A673 (cell line): ENCODE data around the gene TP53. TPM values are rescaled to one million over a fixed set of nuclear protein-coding genes. Genes with fewer than 3 reads are reported as not detected.

ENCODE experiments used
- BruUV-seq: library from RNA; stranded (reverse); fragments of 400-500 nt; replicated peaks from 2 replicates; lab custom pipeline; 2021; lab: Mats Ljungman, UMichigan
- CTCF ChIA-PET: fragments of 300-600 bp; sonication (Branson Sonifier 250); formaldehyde crosslinking; loops from one replicate; lab custom pipeline; 2022; ENCODE audit warnings: antibody characterized with exemption; lab: Charles Lee
- POLR2A ChIA-PET: fragments of 300-600 bp; sonication (Branson Sonifier 250); formaldehyde crosslinking; loops from one replicate; lab custom pipeline; 2022; ENCODE audit warnings: antibody characterized with exemption; ENCODE audit not compliant: low non-redundant PET; lab: Charles Lee
- DNase-seq: peaks from one replicate; pipeline ENCODE4 v3.0.0-alpha.2; 2015; ENCODE audit warnings: low spot score
- H3K27ac ChIP-seq: fragments of 200-600 bp; sonication (generic); 2 replicates; pipeline ENCODE4 v1.5.1; 2016; ENCODE audit warnings: mixed run types, low read depth, mild to moderate bottlenecking, mixed read lengths, antibody characterized with exemption, low read length; ENCODE audit not compliant: poor library complexity, severe bottlenecking
- H3K27me3 ChIP-seq: fragments of 200-600 bp; sonication (generic); replicated peaks from 2 replicates; pipeline ENCODE4 v1.6.1; 2017; ENCODE audit warnings: mixed run types, low read depth, mild to moderate bottlenecking, mixed read lengths, antibody characterized with exemption, low read length; ENCODE audit not compliant: insufficient read depth, poor library complexity
- H3K36me3 ChIP-seq: fragments of 200-600 bp; sonication (generic); 2 replicates; pipeline ENCODE4 v1.6.1; 2016; ENCODE audit warnings: mixed run types, mild to moderate bottlenecking, mixed read lengths, antibody characterized with exemption, low read length; ENCODE audit not compliant: insufficient read depth, poor library complexity, severe bottlenecking
- H3K4me1 ChIP-seq: fragments of 200-600 bp; sonication (generic); 2 replicates; pipeline ENCODE4 v1.6.1; 2017; ENCODE audit warnings: mixed run types, mild to moderate bottlenecking, mixed read lengths, antibody characterized with exemption, low read length; ENCODE audit not compliant: insufficient read depth, poor library complexity, severe bottlenecking
- H3K4me3 ChIP-seq: fragments of 200-600 bp; sonication (generic); 2 replicates; pipeline ENCODE4 v1.5.1; 2016; ENCODE audit warnings: low read depth, mixed run types, mild to moderate bottlenecking, mixed read lengths, low read length; ENCODE audit not compliant: poor library complexity, severe bottlenecking
- H3K9me3 ChIP-seq: fragments of 200-600 bp; sonication (generic); 2 replicates; pipeline ENCODE4 v1.6.1; 2016; ENCODE audit warnings: mixed run types, low read depth, mild to moderate bottlenecking, mixed read lengths, antibody characterized with exemption, low read length; ENCODE audit not compliant: poor library complexity, severe bottlenecking
- EZH2 ChIP-seq: fragments of 200-600 bp; sonication (generic); IDR thresholded peaks from 2 replicates; pipeline ENCODE4 v1.6.1; 2017; ENCODE audit warnings: borderline replicate concordance, low read depth, mild to moderate bottlenecking, mixed read lengths, antibody characterized with exemption, low read length; ENCODE audit not compliant: poor library complexity, severe bottlenecking
- intact Hi-C: fragments of 100-400 bp; cut with micrococcal nuclease; formaldehyde crosslinking; loops from one replicate; pipeline ENCODE4 v1.10.0; 2022; ENCODE audit not compliant: unreplicated experiment
- total RNA-seq: library from RNA; stranded (reverse); gene quantifications from 2 replicates; pipeline ENCODE4 v1.2.3, GENCODE V29; 2021
- TF ChIP-seq, protein P1 (sequence below): fragments of 300-800, 200-600 bp; sonication (generic); conservative IDR thresholded peaks from 2 replicates; pipeline ENCODE4 v1.5.1; 2017; ENCODE audit warnings: low read depth, mild to moderate bottlenecking, antibody characterized with exemption, low read length, moderate library complexity, mixed read lengths

TP53 gene
- total RNA-seq, 1 experiment from 2014 or later, result 34.8 TPM

DNA sequence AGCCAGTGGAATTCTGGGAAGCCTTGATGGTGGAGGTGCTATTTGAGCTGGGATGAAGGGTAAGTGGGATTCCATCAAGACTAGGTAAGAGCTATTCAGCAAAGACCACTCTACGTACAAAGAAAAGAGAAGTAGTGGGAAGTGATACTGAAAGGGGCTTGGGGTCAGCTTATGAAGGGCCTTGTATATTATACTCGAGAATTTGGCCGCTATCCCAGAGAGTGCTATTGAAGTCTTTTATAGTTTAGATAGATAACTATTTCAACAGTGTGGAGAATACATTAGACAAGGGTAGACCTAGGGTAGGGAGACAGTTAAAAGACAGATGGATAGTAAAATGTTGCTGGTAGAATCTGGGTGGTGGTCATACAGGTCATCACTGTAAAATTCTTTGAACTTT, 40.6 kb upstream of the TP53 start:
- no TSS peak for BruUV-seq
- no peak for TF ChIP-seq EZH2
- TF ChIP-seq, protein P1, sequence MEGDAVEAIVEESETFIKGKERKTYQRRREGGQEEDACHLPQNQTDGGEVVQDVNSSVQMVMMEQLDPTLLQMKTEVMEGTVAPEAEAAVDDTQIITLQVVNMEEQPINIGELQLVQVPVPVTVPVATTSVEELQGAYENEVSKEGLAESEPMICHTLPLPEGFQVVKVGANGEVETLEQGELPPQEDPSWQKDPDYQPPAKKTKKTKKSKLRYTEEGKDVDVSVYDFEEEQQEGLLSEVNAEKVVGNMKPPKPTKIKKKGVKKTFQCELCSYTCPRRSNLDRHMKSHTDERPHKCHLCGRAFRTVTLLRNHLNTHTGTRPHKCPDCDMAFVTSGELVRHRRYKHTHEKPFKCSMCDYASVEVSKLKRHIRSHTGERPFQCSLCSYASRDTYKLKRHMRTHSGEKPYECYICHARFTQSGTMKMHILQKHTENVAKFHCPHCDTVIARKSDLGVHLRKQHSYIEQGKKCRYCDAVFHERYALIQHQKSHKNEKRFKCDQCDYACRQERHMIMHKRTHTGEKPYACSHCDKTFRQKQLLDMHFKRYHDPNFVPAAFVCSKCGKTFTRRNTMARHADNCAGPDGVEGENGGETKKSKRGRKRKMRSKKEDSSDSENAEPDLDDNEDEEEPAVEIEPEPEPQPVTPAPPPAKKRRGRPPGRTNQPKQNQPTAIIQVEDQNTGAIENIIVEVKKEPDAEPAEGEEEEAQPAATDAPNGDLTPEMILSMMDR, result no peak
- H3K27ac ChIP-seq, result no peak overlapping the region
- H3K36me3 ChIP-seq, result no peaks in the 10 kb centered on the region
- no peaks in the 10 kb centered on the region for H3K4me1 ChIP-seq
- no peak for DNase-seq
- no peaks in the 10 kb centered on the region for H3K27me3 ChIP-seq
- no peaks in the 10 kb centered on the region for H3K9me3 ChIP-seq
- H3K4me3 ChIP-seq, result no peak overlapping the region
- ChIA-PET CTCF (interaction anchor here (0.6 to 0.7 kb wide), 2 partner anchors 10 to 167 kb away, joined by 3 to 5 read pairs; partner anchors contain the start of gene DNAH2), POLR2A (no interaction called here)
- intact Hi-C loops, result no loop called here

DNA sequence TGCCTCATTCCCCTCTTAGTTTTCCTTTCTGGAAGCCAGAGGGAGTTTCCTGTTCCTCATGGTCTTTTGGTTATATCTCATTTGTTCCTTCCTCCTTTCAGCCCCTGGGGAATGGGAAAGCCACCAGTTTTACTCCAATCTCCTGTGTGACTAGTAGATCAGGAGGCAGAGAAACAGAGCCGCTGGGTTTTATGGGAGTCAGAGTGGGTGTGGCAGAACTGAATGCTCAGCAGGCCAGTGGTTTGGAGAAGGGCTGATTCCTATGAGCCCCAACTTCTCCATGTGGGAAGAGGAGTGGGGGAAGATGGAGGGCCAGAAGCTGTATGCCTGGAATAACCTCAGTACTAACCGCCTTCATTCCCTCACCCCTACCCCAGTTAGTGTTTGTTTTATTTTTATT, 34.3 kb upstream of the TP53 start:
- H3K27ac ChIP-seq, result no peak overlapping the region
- intact Hi-C loops, result no loop called here
- H3K27me3 ChIP-seq, result no peaks in the 10 kb centered on the region
- ChIA-PET CTCF (no interaction called here), POLR2A (no interaction called here)
- TF ChIP-seq, protein P1, result no peak
- TF ChIP-seq EZH2, result no peak
- no peak for DNase-seq
- no peaks in the 10 kb centered on the region for H3K9me3 ChIP-seq
- no TSS peak for BruUV-seq
- no peaks in the 10 kb centered on the region for H3K36me3 ChIP-seq
- H3K4me3 ChIP-seq, result no peak overlapping the region
- H3K4me1 ChIP-seq, result peaks cover 8% of the 10 kb centered on the region

DNA sequence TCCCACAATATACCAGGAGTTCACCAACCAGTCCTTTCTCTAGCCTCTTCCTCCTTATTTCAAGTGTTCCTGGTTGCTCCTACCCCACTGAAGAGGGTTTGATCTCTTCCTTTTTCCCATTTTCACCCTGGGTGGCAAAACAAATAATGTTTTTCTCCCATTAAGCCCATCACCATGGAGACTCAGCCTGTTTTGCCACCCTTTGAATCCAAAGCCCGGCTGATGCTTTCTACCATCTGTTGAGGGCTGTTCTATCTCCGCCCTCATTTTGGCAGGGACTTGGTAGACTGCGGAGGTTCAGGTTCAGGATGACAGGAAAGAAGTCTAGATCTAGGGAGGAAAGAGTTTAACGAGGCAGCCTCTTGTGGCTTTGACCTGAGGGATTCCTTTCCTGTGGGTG, 32.8 kb upstream of the TP53 start:
- BruUV-seq, result no TSS peak
- CTCF ChIA-PET, result interaction anchor here (0.6 kb wide), 1 partner anchor 21 kb away, joined by 4 read pairs; no protein-coding TSS in a partner anchor
- peaks cover 18% of the 10 kb centered on the region for H3K4me1 ChIP-seq
- TF ChIP-seq, protein P1, result no peak
- no peak for TF ChIP-seq EZH2
- intact Hi-C loops, result no loop called here
- no peaks in the 10 kb centered on the region for H3K36me3 ChIP-seq
- no peaks in the 10 kb centered on the region for H3K9me3 ChIP-seq
- POLR2A ChIA-PET, result no interaction called here
- no peak overlapping the region for H3K27ac ChIP-seq
- DNase-seq, result no peak
- H3K4me3 ChIP-seq, result no peak overlapping the region
- no peaks in the 10 kb centered on the region for H3K27me3 ChIP-seq
